K562 (cell line): ENCODE measurements around the gene ZBTB44. TPM values are rescaled to one million over a fixed set of nuclear protein-coding genes. Genes with fewer than 3 reads are reported as not detected.

Experiments
- ATAC-seq: fragments of 200-7000 bp; cut with Tn5 transposase; 3 replicates; pipeline ENCODE4 v1.9.1; 2020; ENCODE audit warnings: moderate library complexity
- BruUV-seq: library from RNA; stranded (reverse); fragments of 400-500 nt; replicated peaks from 2 replicates; lab custom pipeline; 2021; lab: Mats Ljungman, UMichigan
- CTCF ChIA-PET: fragments of 300-600 bp; formaldehyde crosslinking; extraction: SDS; loops from one replicate; lab custom pipeline; 2021; ENCODE audit warnings: low intra/inter-chr PET ratio; lab: Yijun Ruan, JAX
- POLR2A ChIA-PET: fragments of 300-600, 350-650 bp; sonication (Branson Sonifier 250); formaldehyde crosslinking; extraction: SDS; loops from one replicate; lab custom pipeline; 2021; ENCODE audit warnings: antibody characterized with exemption, inconsistent platforms; lab: Yijun Ruan, JAX
- DNase-seq, 4 experiments: peaks; one replicate each; pipeline versions ENCODE4 v3.0.0 to v3.0.0-alpha.2; 2011 to 2018; ENCODE audit warnings: low spot score in 3 of 4, mixed read lengths in 3 of 4; ENCODE audit errors: extremely low read depth in 1 of 4
- FAIRE-seq: peaks from 2 replicates; lab custom pipeline; 2011; peaks lifted over from hg19 to GRCh38; lab: Jason Lieb, UNC
- H2AFZ ChIP-seq: 2 replicates; pipeline ENCODE4 v1.6.0; 2011; ENCODE audit warnings: low read depth, low read length, control low read depth, inconsistent platforms
- H3K27ac ChIP-seq: fragments of 200-600 bp; 3 replicates; pipeline ENCODE4 v1.8.0; 2011; ENCODE audit warnings: low read depth, mild to moderate bottlenecking, control low read depth, inconsistent platforms, low read length, moderate library complexity, mixed read lengths; ENCODE audit errors: extremely low read depth
- H3K27me3 ChIP-seq, 2 experiments: fragments of 300-600 bp in 1 of 2; 2 replicates in 1 of 2; 3 replicates in 1 of 2; pipeline versions ENCODE4 v1.6.0 to v1.8.0; 2011; ENCODE audit warnings: inconsistent platforms in 2 of 2, low read length in 2 of 2, mild to moderate bottlenecking in 1 of 2, mixed read lengths in 1 of 2, moderate library complexity in 1 of 2; ENCODE audit not compliant: control insufficient read depth in 2 of 2, insufficient read depth in 2 of 2
- H3K36me3 ChIP-seq: fragments of 300-600 bp; 3 replicates; pipeline ENCODE4 v1.8.0; 2011; ENCODE audit warnings: mild to moderate bottlenecking, low read length, inconsistent platforms; ENCODE audit not compliant: control insufficient read depth, insufficient read depth
- H3K4me1 ChIP-seq, 2 experiments: fragments of 200-600 bp in 1 of 2; replicated peaks in 1 of 2; 2 replicates in 1 of 2; 3 replicates in 1 of 2; pipeline versions ENCODE4 v1.5.1 to v1.8.0; 2011; ENCODE audit warnings: inconsistent platforms in 2 of 2, low read length in 2 of 2, mild to moderate bottlenecking in 1 of 2, mixed read lengths in 1 of 2, moderate library complexity in 1 of 2; ENCODE audit not compliant: control insufficient read depth in 2 of 2, insufficient read depth in 2 of 2
- H3K4me2 ChIP-seq: 2 replicates; pipeline ENCODE4 v1.6.1; 2011; ENCODE audit warnings: low read length, control low read depth, inconsistent platforms, mixed read lengths; ENCODE audit not compliant: insufficient read depth
- H3K4me3 ChIP-seq: fragments of 200-600 bp; sonication (generic), shearing (Covaris generic); 2 replicates; pipeline ENCODE4 v1.5.1; 2016; ENCODE audit warnings: control low read depth, inconsistent platforms
- H3K79me2 ChIP-seq: fragments of 200-600 bp; 3 replicates; pipeline ENCODE4 v1.8.0; 2011; ENCODE audit warnings: low read length, inconsistent platforms; ENCODE audit not compliant: control insufficient read depth, insufficient read depth
- H3K9ac ChIP-seq, 2 experiments: 2 replicates each; pipeline versions ENCODE4 v1.6.0 to v1.6.1; 2011; ENCODE audit warnings: low read depth in 2 of 2, low read length in 2 of 2, control low read depth in 1 of 2, inconsistent platforms in 1 of 2, mild to moderate bottlenecking in 1 of 2, mixed read lengths in 1 of 2; ENCODE audit not compliant: insufficient read depth in 1 of 2
- H3K9me1 ChIP-seq: one replicate; pipeline ENCODE4 v1.6.0; 2011; ENCODE audit warnings: inconsistent platforms, mild to moderate bottlenecking, low read length, moderate library complexity; ENCODE audit not compliant: control insufficient read depth, insufficient read depth
- H3K9me3 ChIP-seq: replicated peaks from 2 replicates; pipeline ENCODE4 v1.5.1; 2011; ENCODE audit warnings: low read depth, low read length, inconsistent platforms; ENCODE audit not compliant: control insufficient read depth, insufficient read depth
- H4K20me1 ChIP-seq: replicated peaks from 2 replicates; pipeline ENCODE4 v1.6.1; 2011; ENCODE audit warnings: low read length, inconsistent platforms, mixed read lengths; ENCODE audit not compliant: control insufficient read depth, insufficient read depth
- CSDE1 ChIP-seq, 2 experiments: fragments of 450-650 bp; IDR thresholded peaks; 2 replicates each; pipeline ENCODE4 v1.6.1; 2016; ENCODE audit warnings: mild to moderate bottlenecking in 1 of 2
- FOXA3 ChIP-seq, 2 experiments: fragments of 450-650 bp in 1 of 2; sonication (generic) in 1 of 2; formaldehyde crosslinking; IDR thresholded peaks in 1 of 2; conservative IDR thresholded peaks in 1 of 2; 2 replicates each; pipeline versions ENCODE4 v1.4.0 to v1.8.0; 2020 to 2022; ENCODE audit warnings: mild to moderate bottlenecking in 2 of 2, missing genetic modification reagents in 1 of 2
- FOXP1 ChIP-seq: sonication (generic); formaldehyde crosslinking; IDR thresholded peaks from 2 replicates; pipeline ENCODE4 v1.8.0; 2022; ENCODE audit warnings: mild to moderate bottlenecking, missing genetic modification reagents
- MAFG ChIP-seq: fragments of 450-650 bp; conservative IDR thresholded peaks from 2 replicates; pipeline ENCODE4 v1.6.1; 2016; ENCODE audit warnings: missing genetic modification characterization, missing compliant biosample characterization
- NFIC ChIP-seq: fragments of 450-650 bp; IDR thresholded peaks from 2 replicates; pipeline ENCODE4 v1.6.1; 2017; ENCODE audit warnings: mild to moderate bottlenecking, inconsistent platforms
- PML ChIP-seq: IDR thresholded peaks from 2 replicates; pipeline ENCODE4 v1.6.1; 2012; ENCODE audit warnings: low read length, inconsistent platforms
- RNF2 ChIP-seq: sonication (generic); IDR thresholded peaks from 2 replicates; pipeline ENCODE4 v1.6.1; 2016
- U2AF2 ChIP-seq: fragments of 200-400 bp; formaldehyde crosslinking; optimal IDR thresholded peaks from 2 replicates; pipeline ENCODE3; 2017; ENCODE audit warnings: low read depth, mild to moderate bottlenecking, low read length
- ZBTB17 ChIP-seq: fragments of 450-650 bp; formaldehyde crosslinking; IDR thresholded peaks from 2 replicates; pipeline ENCODE4 v1.4.0; 2020; ENCODE audit warnings: mild to moderate bottlenecking
- ZNF146 ChIP-seq: IDR thresholded peaks from one replicate; pipeline ENCODE4 v1.6.1; 2018; ENCODE audit warnings: missing compliant biosample characterization; ENCODE audit not compliant: unreplicated experiment
- ZNF174 ChIP-seq: fragments of 250-450 bp; sonication (Bioruptor Pico); IDR thresholded peaks from 2 replicates; pipeline ENCODE4 v1.4.0; 2020; ENCODE audit warnings: mild to moderate bottlenecking
- ZNF253 ChIP-seq: fragments of 250-450 bp; sonication (Bioruptor Pico); conservative IDR thresholded peaks from 2 replicates; pipeline ENCODE4 v1.6.1; 2021; ENCODE audit warnings: mild to moderate bottlenecking
- WGBS: fragments of 100-300 bp; shearing (Covaris generic); methylation state at CpG from one replicate; pipeline ENCODE4 v1.1.6; 2016; ENCODE audit warnings: low coverage, mixed read lengths; ENCODE audit not compliant: insufficient coverage; ENCODE audit errors: missing lambda C conversion rate; 5-methylcytosine and 5-hydroxymethylcytosine counted together
- in situ Hi-C: fragments of 300-500 bp; cut with MboI; formaldehyde crosslinking; loops from 4 replicates; pipeline ENCODE4 v1.15.0; 2018; ENCODE audit warnings: inconsistent platforms, mixed read lengths
- intact Hi-C: fragments of 100-400 bp; cut with micrococcal nuclease; formaldehyde crosslinking; loops from 2 replicates; pipeline ENCODE4 v1.14.2; 2022
- polyA plus RNA-seq, 8 experiments: library from polyadenylated mRNA; depleted of rRNA in 4 of 8; stranded (reverse) in 5 of 8; unstranded in 3 of 8; fragments of >200 nt; fragmentation: Nextera tagmentation in 2 of 8; fragmentation: Illumina TruSeq in 1 of 8; extraction: Ambion mirVana in 2 of 8; extraction: Trizol in 1 of 8; gene quantifications; 2 replicates each; pipeline versions ENCODE4 v1.2.1 to v1.2.3, GENCODE V29; 2011 to 2014; ENCODE audit warnings: inconsistent platforms in 1 of 8, missing spikeins in 1 of 8
- total RNA-seq, 7 experiments: library from RNA; depleted of rRNA in 6 of 7; stranded (reverse); fragments of >200 nt in 6 of 7; fragmentation: Illumina TruSeq in 2 of 7; extraction: Trizol in 2 of 7; gene quantifications; 2 replicates each; pipeline versions ENCODE4 v1.2.1 to v1.2.3, GENCODE V29; 2011 to 2021; ENCODE audit warnings: low replicate concordance in 1 of 7
- TF ChIP-seq, protein P1 (sequence below): sonication (generic); formaldehyde crosslinking; IDR thresholded peaks from 2 replicates; pipeline ENCODE4 v1.8.0; 2022; ENCODE audit warnings: mild to moderate bottlenecking, missing genetic modification reagents
- TF ChIP-seq, protein P2 (sequence below): fragments of 250-450 bp; sonication (Bioruptor Pico); IDR thresholded peaks from 2 replicates; pipeline ENCODE4 v1.8.0; 2022; ENCODE audit warnings: moderate library complexity, mild to moderate bottlenecking, inconsistent platforms

ZBTB44 gene
- total and polyA plus RNA-seq, 9 of the 15 experiments (the other 6 are each of a cell fraction or from before 2014, with no cell fraction given), result 4.7 to 27.1 (median 17.3) TPM

DNA sequence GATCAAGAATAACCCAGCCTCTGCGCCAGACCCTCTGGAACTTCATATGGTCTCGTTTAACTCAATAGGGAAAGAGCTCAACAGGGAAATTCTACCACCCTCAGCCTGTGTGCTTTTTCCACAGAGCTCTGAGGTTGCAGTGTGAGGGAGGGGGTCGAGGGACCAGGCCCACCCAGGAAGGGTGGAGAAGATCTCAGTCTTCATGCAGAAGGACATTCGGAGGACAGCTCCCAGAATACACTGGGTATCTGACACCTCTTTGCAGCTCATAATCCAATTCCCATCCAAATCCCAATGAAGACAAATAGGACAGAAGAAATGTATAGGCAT, 98.5 kb downstream of the ZBTB44 start:
- Histone ChIP-seq H3K9me3 (no peaks in the 10 kb centered on the region), H3K27me3 (peaks cover 33 to 89% of the 10 kb centered on the region in 2 experiments; a peak in 4 of 5 replicates), H3K9me1 (no peaks in the 10 kb centered on the region), H3K9ac (no peak overlapping the region), H3K36me3 (no peaks in the 10 kb centered on the region), H3K79me2 (no peaks in the 10 kb centered on the region), H3K27ac (no peak overlapping the region), H4K20me1 (peaks cover 10% of the 10 kb centered on the region), H3K4me3 (no peak overlapping the region), H2AFZ (no peak overlapping the region), H3K4me1 (peaks cover 0 to 8% of the 10 kb centered on the region in 2 experiments; a peak in 1 of 5 replicates), H3K4me2 (no peak overlapping the region)
- in situ Hi-C loops, result loop anchor here (10.0 kb wide), 1 partner anchor 209 kb away; the partner anchor contains the start of gene ADAMTS8
- DNase-seq, result no peak
- intact Hi-C loops, result no loop called here
- no TSS peak for BruUV-seq
- ChIA-PET CTCF (no interaction called here), POLR2A (no interaction called here)
- no peak for FAIRE-seq
- no peak for ATAC-seq
- 0% methylated on average over 4 of the region's 4 CpGs for WGBS
- no peak for TF ChIP-seq ZNF253 (CRISPR knock-in tag)
- TF ChIP-seq RNF2, result no peak
- TF ChIP-seq, protein P1, sequence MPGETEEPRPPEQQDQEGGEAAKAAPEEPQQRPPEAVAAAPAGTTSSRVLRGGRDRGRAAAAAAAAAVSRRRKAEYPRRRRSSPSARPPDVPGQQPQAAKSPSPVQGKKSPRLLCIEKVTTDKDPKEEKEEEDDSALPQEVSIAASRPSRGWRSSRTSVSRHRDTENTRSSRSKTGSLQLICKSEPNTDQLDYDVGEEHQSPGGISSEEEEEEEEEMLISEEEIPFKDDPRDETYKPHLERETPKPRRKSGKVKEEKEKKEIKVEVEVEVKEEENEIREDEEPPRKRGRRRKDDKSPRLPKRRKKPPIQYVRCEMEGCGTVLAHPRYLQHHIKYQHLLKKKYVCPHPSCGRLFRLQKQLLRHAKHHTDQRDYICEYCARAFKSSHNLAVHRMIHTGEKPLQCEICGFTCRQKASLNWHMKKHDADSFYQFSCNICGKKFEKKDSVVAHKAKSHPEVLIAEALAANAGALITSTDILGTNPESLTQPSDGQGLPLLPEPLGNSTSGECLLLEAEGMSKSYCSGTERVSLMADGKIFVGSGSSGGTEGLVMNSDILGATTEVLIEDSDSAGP, result no peak
- no peak for TF ChIP-seq FOXA3 (CRISPR knock-in tag; conservative IDR thresholded peaks at IDR 0.05 in 1 of 2, IDR thresholded peaks at IDR 0.05 in 1 of 2)
- no peak for TF ChIP-seq U2AF2
- TF ChIP-seq ZBTB17 (CRISPR knock-in tag), result no peak
- TF ChIP-seq ZNF146 (CRISPR knock-in tag), result no peak
- TF ChIP-seq NFIC, result no peak
- TF ChIP-seq, protein P2, sequence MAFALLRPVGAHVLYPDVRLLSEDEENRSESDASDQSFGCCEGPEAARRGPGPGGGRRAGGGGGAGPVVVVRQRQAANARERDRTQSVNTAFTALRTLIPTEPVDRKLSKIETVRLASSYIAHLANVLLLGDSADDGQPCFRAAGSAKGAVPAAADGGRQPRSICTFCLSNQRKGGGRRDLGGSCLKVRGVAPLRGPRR, result no peak
- no peak for TF ChIP-seq MAFG (tag)
- no peak for TF ChIP-seq ZNF174
- no peak for TF ChIP-seq CSDE1 (IDR thresholded peaks at IDR 0.05)
- TF ChIP-seq FOXP1, result no peak
- TF ChIP-seq PML, result no peak
